Ishikawa (cell line): ENCODE data around the gene MOB3A.

ENCODE experiments used
- CEBPB ChIP-seq: IDR thresholded peaks from 2 replicates; pipeline ENCODE4 v1.6.1; 2012
- CREB1 ChIP-seq: IDR thresholded peaks from 2 replicates; pipeline ENCODE4 v1.6.1; 2012; ENCODE audit warnings: low read depth
- EGR1 ChIP-seq: IDR thresholded peaks from 2 replicates; pipeline ENCODE4 v1.6.1; 2012
- EP300 ChIP-seq: IDR thresholded peaks from 2 replicates; pipeline ENCODE4 v1.6.1; 2012; ENCODE audit warnings: borderline replicate concordance
- FOXM1 ChIP-seq: IDR thresholded peaks from 2 replicates; pipeline ENCODE4 v1.6.1; 2012; ENCODE audit warnings: low read depth, borderline replicate concordance
- NFIC ChIP-seq: IDR thresholded peaks from 2 replicates; pipeline ENCODE4 v1.6.1; 2012
- RAD21 ChIP-seq: IDR thresholded peaks from 2 replicates; pipeline ENCODE4 v1.6.1; 2012; ENCODE audit warnings: low read depth
- TAF1 ChIP-seq: IDR thresholded peaks from 2 replicates; pipeline ENCODE4 v1.6.1; 2012; ENCODE audit warnings: low read depth, mild to moderate bottlenecking
- TCF12 ChIP-seq: IDR thresholded peaks from 2 replicates; pipeline ENCODE4 v1.6.1; 2012; ENCODE audit warnings: low read depth
- TEAD4 ChIP-seq: IDR thresholded peaks from 2 replicates; pipeline ENCODE4 v1.6.1; 2012
- USF1 ChIP-seq: IDR thresholded peaks from 2 replicates; pipeline ENCODE4 v1.6.1; 2012
- YY1 ChIP-seq: IDR thresholded peaks from 2 replicates; pipeline ENCODE4 v1.6.1; 2012; ENCODE audit warnings: low read depth
- ZBTB7A ChIP-seq: IDR thresholded peaks from 2 replicates; pipeline ENCODE4 v1.6.1; 2012; ENCODE audit warnings: low read depth
- TF ChIP-seq, protein P1 (sequence below): IDR thresholded peaks from 2 replicates; pipeline ENCODE4 v1.6.1; 2012
- TF ChIP-seq, protein P2 (sequence below): IDR thresholded peaks from 2 replicates; pipeline ENCODE4 v1.6.1; 2012; ENCODE audit warnings: low read depth, mild to moderate bottlenecking

The MOB3A gene

DNA sequence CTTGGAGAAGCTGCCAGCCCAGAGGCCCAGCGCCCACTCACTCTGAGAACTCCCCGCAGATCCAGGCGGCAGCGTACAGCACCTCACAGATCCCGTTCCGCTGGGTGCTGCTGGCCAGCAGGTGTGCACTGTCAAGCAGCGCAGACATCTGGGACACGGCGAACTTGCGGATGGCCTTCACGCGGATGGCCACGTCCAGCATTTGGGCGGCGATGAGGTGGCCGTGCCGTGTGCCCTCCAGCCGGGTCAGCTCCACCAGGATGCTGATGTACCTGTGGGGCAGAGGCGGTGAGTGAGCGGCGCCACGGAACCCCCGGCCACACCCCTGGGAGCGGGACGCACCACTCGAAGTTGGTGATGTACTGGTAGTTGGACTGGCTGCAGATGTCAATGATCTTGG lies 24.7 kb upstream of the MOB3A start:
- TF ChIP-seq FOXM1 (no peak), USF1 (no peak), TCF12 (no peak), YY1 (no peak)
- TF ChIP-seq, protein P1, sequence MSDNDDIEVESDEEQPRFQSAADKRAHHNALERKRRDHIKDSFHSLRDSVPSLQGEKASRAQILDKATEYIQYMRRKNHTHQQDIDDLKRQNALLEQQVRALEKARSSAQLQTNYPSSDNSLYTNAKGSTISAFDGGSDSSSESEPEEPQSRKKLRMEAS: no peak
- TF ChIP-seq, protein P2, sequence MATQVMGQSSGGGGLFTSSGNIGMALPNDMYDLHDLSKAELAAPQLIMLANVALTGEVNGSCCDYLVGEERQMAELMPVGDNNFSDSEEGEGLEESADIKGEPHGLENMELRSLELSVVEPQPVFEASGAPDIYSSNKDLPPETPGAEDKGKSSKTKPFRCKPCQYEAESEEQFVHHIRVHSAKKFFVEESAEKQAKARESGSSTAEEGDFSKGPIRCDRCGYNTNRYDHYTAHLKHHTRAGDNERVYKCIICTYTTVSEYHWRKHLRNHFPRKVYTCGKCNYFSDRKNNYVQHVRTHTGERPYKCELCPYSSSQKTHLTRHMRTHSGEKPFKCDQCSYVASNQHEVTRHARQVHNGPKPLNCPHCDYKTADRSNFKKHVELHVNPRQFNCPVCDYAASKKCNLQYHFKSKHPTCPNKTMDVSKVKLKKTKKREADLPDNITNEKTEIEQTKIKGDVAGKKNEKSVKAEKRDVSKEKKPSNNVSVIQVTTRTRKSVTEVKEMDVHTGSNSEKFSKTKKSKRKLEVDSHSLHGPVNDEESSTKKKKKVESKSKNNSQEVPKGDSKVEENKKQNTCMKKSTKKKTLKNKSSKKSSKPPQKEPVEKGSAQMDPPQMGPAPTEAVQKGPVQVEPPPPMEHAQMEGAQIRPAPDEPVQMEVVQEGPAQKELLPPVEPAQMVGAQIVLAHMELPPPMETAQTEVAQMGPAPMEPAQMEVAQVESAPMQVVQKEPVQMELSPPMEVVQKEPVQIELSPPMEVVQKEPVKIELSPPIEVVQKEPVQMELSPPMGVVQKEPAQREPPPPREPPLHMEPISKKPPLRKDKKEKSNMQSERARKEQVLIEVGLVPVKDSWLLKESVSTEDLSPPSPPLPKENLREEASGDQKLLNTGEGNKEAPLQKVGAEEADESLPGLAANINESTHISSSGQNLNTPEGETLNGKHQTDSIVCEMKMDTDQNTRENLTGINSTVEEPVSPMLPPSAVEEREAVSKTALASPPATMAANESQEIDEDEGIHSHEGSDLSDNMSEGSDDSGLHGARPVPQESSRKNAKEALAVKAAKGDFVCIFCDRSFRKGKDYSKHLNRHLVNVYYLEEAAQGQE: no peak

GRCh38 chr19:2119921-2120785 lies 24.0 kb upstream of the MOB3A start:
- TF ChIP-seq CEBPB (no peak), EP300 (peak; percentile 39; the same call in 1 of the 2 replicates), TEAD4 (0 out of 2 replicates have a peak, but pooled peaks have one; percentile 21)

DNA sequence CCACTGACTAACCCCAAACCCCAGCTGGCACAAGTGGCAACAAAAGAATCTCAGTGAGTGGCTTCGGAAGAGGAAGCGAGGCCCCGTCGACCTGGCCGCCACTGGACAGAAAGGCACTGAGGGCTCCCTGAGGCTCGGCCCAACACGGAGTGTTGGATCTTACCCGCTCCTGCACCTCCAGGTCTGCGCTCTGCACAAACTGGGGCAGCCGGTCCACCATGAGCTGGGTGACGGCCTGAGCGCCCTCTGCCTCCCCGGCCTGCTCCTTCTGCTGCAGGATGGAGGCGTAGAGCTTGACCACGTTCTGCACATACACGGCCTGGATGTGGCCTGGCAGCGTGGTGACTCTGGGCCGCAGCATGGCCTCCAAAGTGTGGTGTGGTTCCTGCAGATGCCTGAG lies 22.3 kb upstream of the MOB3A start:
- TF ChIP-seq CREB1: no peak
- no peak for TF ChIP-seq ZBTB7A
- no peak for TF ChIP-seq TCF12
- no peak for TF ChIP-seq FOXM1
- no peak for TF ChIP-seq TEAD4
- TF ChIP-seq USF1: no peak
- no peak for TF ChIP-seq TAF1
- TF ChIP-seq, protein P2: no peak
- TF ChIP-seq RAD21: no peak
- TF ChIP-seq, protein P1: no peak
- TF ChIP-seq NFIC: no peak
- TF ChIP-seq CEBPB: no peak
- TF ChIP-seq YY1: no peak
- TF ChIP-seq EGR1: no peak
- TF ChIP-seq EP300: no peak

DNA sequence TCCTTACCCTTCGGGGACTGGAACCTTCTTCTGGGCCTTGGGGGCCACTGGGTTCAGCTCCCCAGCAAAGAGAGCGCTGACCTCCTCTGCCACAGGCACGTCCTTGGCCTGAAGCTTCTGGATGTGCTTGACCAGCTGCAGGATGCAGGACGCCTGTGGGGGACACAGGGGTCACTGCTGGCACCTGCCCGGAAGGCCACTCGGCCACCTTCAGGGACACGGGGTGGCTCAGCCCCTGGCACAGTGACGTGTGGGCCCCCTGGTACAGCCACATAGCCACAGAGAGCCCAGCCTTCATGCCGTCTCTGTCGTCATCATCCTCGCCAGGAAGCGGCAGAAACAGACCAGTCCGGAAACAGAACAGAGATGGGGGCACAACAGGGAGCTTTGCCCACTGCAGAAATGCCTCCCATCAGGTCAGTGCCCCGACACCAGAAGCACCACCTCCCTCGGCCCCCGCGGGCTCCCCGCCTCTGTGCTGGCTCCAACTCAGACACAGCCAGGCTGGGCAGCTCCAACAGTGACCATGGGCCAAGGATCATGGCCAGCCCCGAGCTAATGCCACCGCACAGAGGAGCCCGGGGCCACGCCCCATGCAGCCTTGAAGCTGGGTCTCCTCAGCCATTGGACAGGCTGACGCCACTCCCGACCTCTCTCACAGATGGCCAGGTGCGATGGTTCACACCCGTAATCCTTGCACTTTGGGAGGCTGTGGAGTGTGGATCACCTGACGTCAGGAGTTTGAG lies 21.3 kb upstream of the MOB3A start:
- TF ChIP-seq USF1 (no peak), NFIC (no peak), CREB1 (no peak), EGR1 (no peak), CEBPB (no peak), FOXM1 (no peak)
- TF ChIP-seq, protein P1: no peak

GRCh38 chr19:2116507-2116906 lies 20.4 kb upstream of the MOB3A start:
- TF ChIP-seq TAF1 (no peak), CEBPB (no peak), FOXM1 (no peak), EGR1 (no peak), RAD21 (no peak), TCF12 (no peak), TEAD4 (no peak), CREB1 (no peak), YY1 (no peak), ZBTB7A (no peak), EP300 (no peak)
- TF ChIP-seq, protein P2: no peak
- TF ChIP-seq, protein P1: no peak
